ENCODE results near the gene HMX1.

GRCh38 chr4:8913858-8914460 is 42.3 kb upstream of the HMX1 start:
- no peak for TF ChIP-seq CTCF (IDR thresholded peaks at IDR 0.05)
- no peak for TF ChIP-seq POLR2A (IDR thresholded peaks at IDR 0.05)
